Osteoblast (primary cell): ENCODE measurements around the gene TPI1. TPM values are rescaled to one million over a fixed set of nuclear protein-coding genes. Genes with fewer than 3 reads are reported as not detected.
A peak's percentile ranks its signal among the peaks of the same experiment; 100 is the strongest.
"Not testable (repeated sequence)": the region's sequence is repeated elsewhere in the genome, so short reads cannot be mapped to it uniquely, and the experiment has no call there.

Experiments used
- DNase-seq: peaks from one replicate; pipeline ENCODE4 v3.0.0; 2011; ENCODE audit warnings: low spot score, mixed read lengths; ENCODE audit not compliant: insufficient read length; ENCODE audit errors: missing footprints
- H2AFZ ChIP-seq: 2 replicates; pipeline ENCODE4 v1.6.0; 2011; ENCODE audit warnings: mild to moderate bottlenecking, low read length
- H3K27ac ChIP-seq: 2 replicates; pipeline ENCODE4 v1.5.1; 2011; ENCODE audit warnings: mild to moderate bottlenecking, low read depth, low read length, moderate library complexity
- H3K27me3 ChIP-seq: 2 replicates; pipeline ENCODE4 v1.6.0; 2012; ENCODE audit warnings: mild to moderate bottlenecking, control low read depth, inconsistent platforms, low read length, moderate library complexity; ENCODE audit not compliant: insufficient read depth
- H3K36me3 ChIP-seq: 2 replicates; pipeline ENCODE4 v1.5.1; 2011; ENCODE audit warnings: mild to moderate bottlenecking, low read length, control low read depth, moderate library complexity; ENCODE audit not compliant: insufficient read depth
- H3K4me1 ChIP-seq: 2 replicates; pipeline ENCODE4 v1.5.1; 2011; ENCODE audit warnings: mild to moderate bottlenecking, low read length, control low read depth, moderate library complexity; ENCODE audit not compliant: insufficient read depth
- H3K4me2 ChIP-seq: 2 replicates; pipeline ENCODE4 v1.6.0; 2011; ENCODE audit warnings: mild to moderate bottlenecking, low read length; ENCODE audit not compliant: insufficient read depth
- H3K4me3 ChIP-seq: fragments of 200-600 bp; sonication (generic); 3 replicates; pipeline ENCODE4 v1.5.1; 2012; ENCODE audit warnings: mild to moderate bottlenecking, low read length, inconsistent platforms; ENCODE audit not compliant: insufficient read depth
- H3K79me2 ChIP-seq: 2 replicates; pipeline ENCODE4 v1.6.0; 2012; ENCODE audit warnings: mild to moderate bottlenecking, low read length, control low read depth, inconsistent platforms; ENCODE audit not compliant: insufficient read depth
- H3K9me3 ChIP-seq: 2 replicates; pipeline ENCODE4 v1.5.1; 2011; ENCODE audit warnings: low read depth, low read length, control low read depth
- H4K20me1 ChIP-seq: 2 replicates; pipeline ENCODE4 v1.6.0; 2012; ENCODE audit warnings: mild to moderate bottlenecking, low read length, control low read depth; ENCODE audit not compliant: insufficient read depth
- CTCF ChIP-seq: IDR thresholded peaks from 2 replicates; pipeline ENCODE4 v1.5.1; 2011; ENCODE audit warnings: mild to moderate bottlenecking, low read depth, low read length, moderate library complexity; ENCODE audit errors: extremely low read depth
- total RNA-seq: library from RNA; depleted of rRNA; stranded (reverse); fragments of >200 nt; gene quantifications from 2 replicates; pipeline ENCODE4 v1.2.3, GENCODE V29; 2012

TPI1 gene
- total RNA-seq, 1 donor: 553 TPM

- no peak for TF ChIP-seq CTCF
- Histone ChIP-seq H3K79me2 (no peaks in the 10 kb centered on the region), H3K4me1 (peaks cover 10% of the 10 kb centered on the region), H2AFZ (peak overlapping the region; percentile 100), H3K4me3 (no peak overlapping the region), H3K9me3 (no peaks in the 10 kb centered on the region), H3K27ac (no peak overlapping the region), H3K36me3 (no peaks in the 10 kb centered on the region), H3K27me3 (no peaks in the 10 kb centered on the region), H4K20me1 (no peaks in the 10 kb centered on the region), H3K4me2 (no peak overlapping the region)
- no peak for DNase-seq
Measured at GRCh38 chr12:6903722-6904121, 36.4 kb downstream of the TPI1 start.

GRCh38 chr12:6904280-6905276 lies 37.2 kb downstream of the TPI1 start, which contains the start of gene LRRC23:
TSS of gene LRRC23 (plus strand) at chr12:6904822. CDS start at chr12:6905634, 812 bp downstream.
- H3K4me2 ChIP-seq: peak within 1 kb of the TSS; percentile 100
- no peaks in the 10 kb centered on the region for H3K27me3 ChIP-seq
- H3K36me3 ChIP-seq: no peaks in the 10 kb centered on the region
- peaks cover 10% of the 10 kb centered on the region for H3K4me1 ChIP-seq
- H3K79me2 ChIP-seq: no peaks in the 10 kb centered on the region
- no peak for TF ChIP-seq CTCF
- H3K4me3 ChIP-seq: peak within 1 kb of the TSS; percentile 99
- peak within 1 kb of the TSS; percentile 100 for H2AFZ ChIP-seq
- peak within 1 kb of the TSS; percentile 87 for H3K27ac ChIP-seq
- H3K9me3 ChIP-seq: no peaks in the 10 kb centered on the region
- DNase-seq: peak; percentile 97
- H4K20me1 ChIP-seq: no peaks in the 10 kb centered on the region

- H3K9me3 ChIP-seq: no peaks in the 10 kb centered on the region
- peak overlapping the region; percentile 100 for H2AFZ ChIP-seq
- no peak for DNase-seq
- H3K27me3 ChIP-seq: no peaks in the 10 kb centered on the region
- no peak for TF ChIP-seq CTCF
- peak overlapping the region; percentile 99 for H3K4me3 ChIP-seq
- H3K27ac ChIP-seq: peak overlapping the region; percentile 87
- H3K4me2 ChIP-seq: peak overlapping the region; percentile 100
- H3K4me1 ChIP-seq: peaks cover 10% of the 10 kb centered on the region
- H3K36me3 ChIP-seq: no peaks in the 10 kb centered on the region
- H4K20me1 ChIP-seq: no peaks in the 10 kb centered on the region
- H3K79me2 ChIP-seq: no peaks in the 10 kb centered on the region
Measured at GRCh38 chr12:6905414-6906040, 38.2 kb downstream of the TPI1 start.

GRCh38 chr12:6908141-6908540 lies 40.8 kb downstream of the TPI1 start:
- H3K79me2 ChIP-seq, H3K4me2 ChIP-seq, H3K4me3 ChIP-seq, H3K27ac ChIP-seq, DNase-seq, H4K20me1 ChIP-seq, H3K4me1 ChIP-seq, H2AFZ ChIP-seq, H3K27me3 ChIP-seq, H3K36me3 ChIP-seq, H3K9me3 ChIP-seq: not testable (repeated sequence)
